GM19468 (cell line): ENCODE data around the gene NAALADL2.

Source experiments
- ATAC-seq: cut with Tn5 transposase; IDR thresholded peaks from one replicate; pipeline ENCODE4 v1.9.1; 2021; ENCODE audit warnings: mild to moderate bottlenecking, moderate library complexity, moderate number of reproducible peaks; ENCODE audit not compliant: unreplicated experiment; ENCODE audit errors: extremely low read depth

The NAALADL2 gene

DNA sequence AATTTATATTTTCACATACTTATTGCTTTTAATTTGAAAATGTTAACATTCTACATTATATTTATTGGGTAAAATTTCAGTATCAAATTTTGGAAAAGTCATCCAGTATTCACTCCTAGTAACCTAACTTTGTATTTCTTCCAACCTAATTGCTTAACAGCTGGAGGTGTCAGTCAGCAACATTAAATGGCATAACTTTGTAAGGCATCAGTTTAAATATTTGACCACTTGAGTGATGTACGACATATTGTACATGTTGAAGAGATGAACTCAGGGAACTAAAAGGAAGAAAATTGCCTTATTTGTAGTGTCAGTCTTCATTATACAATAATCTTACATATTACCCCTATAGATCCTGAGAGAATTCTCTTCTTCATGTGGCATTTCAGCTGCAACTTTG, 326.8 kb downstream of the NAALADL2 start:
- no peak for ATAC-seq

GRCh38 chr3:175186511-175186910, 327.4 kb downstream of the NAALADL2 start:
- ATAC-seq, result no peak

DNA sequence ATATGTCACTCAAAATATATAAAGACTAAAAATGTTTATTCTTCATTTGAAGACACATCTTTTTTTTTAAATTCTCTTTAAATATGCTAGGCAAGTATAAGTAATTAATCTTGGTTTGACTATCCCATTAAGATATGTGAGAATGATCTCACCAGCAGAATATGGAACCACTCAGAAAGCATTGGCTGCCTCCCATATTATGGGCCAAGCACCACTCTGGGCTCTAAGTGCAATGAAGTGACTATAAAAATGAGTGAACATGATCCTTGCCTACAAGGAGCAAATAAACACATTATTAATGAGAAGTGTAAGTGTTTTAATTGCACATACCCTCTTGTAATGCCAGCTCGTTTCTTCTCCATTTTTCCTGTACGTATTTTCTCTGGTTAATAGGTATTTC, 328.5 kb downstream of the NAALADL2 start:
- no peak for ATAC-seq

DNA sequence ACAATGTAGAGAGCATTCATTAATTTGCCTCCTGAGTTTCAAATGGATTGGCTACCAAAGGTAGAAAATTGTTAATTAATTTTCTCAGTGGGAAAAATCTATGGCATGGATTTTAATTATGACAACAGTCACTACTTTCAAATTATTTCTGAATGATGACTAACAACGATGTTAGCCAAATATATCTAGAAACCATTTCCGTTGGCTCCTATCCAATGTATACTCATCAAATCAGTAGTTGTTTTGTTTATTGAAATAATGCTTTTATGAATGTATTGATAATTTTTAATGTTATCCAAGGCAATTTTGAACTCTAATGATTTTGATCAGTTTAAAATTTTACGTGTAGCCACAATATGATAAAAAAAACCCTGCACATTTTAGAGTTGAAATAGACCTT, 333.4 kb downstream of the NAALADL2 start:
- ATAC-seq, result no peak

DNA sequence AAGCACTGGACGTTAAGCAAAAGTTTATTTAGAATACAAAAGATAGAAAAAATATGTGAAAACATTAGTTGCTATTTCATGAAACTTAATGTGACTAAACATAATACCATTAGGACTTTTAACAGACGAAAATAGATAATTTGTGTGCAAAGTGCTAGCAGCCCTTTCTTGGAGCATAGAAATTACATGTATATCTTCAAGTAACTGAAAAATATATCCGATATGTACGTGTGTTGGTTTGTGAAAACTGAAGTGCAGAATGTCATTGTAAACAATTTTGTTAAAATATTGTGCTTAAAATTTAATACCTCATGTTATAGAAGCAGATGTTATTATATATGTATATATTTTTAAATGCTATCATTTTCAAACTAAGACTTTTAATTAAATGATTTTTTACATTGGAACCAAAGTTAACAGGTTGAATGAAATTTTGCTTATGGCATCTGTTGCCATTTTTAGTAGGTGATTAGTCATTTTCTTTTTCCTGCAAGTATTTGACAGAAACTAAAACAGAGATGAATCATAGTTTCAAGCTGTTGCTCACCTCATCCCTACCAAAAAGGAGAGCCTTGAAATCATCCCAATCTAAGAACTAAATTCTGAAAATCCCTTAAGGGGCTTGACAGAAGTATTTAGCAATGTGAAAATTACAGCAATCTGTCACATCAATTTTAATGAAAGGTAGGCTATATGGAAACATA, 334.8 kb downstream of the NAALADL2 start:
- no peak for ATAC-seq

- no peak for ATAC-seq
Measured at GRCh38 chr3:175198991-175199783, 340.1 kb downstream of the NAALADL2 start.

GRCh38 chr3:175199961-175200360, 340.8 kb downstream of the NAALADL2 start:
- ATAC-seq, result no peak

GRCh38 chr3:175200391-175201095, 341.4 kb downstream of the NAALADL2 start:
- ATAC-seq, result no peak

DNA sequence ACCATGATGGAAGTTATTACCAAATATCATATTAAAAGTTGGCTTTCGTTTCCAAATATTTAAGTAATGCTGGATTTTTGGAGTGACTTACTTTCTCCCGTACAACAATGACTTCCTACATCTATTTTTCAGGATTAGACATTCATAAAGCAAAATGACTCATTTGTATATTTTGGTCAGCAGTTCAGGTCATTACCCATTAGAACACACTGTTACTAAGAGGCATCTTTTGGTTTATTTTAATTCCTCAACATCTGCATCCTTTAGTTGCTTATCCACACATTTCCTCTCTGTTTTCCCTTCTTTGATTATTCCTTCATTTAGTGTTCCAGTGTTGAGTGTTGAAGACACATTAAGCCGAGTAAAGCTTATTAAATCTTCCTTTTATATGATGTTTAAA, 348.2 kb downstream of the NAALADL2 start:
- ATAC-seq, result no peak

DNA sequence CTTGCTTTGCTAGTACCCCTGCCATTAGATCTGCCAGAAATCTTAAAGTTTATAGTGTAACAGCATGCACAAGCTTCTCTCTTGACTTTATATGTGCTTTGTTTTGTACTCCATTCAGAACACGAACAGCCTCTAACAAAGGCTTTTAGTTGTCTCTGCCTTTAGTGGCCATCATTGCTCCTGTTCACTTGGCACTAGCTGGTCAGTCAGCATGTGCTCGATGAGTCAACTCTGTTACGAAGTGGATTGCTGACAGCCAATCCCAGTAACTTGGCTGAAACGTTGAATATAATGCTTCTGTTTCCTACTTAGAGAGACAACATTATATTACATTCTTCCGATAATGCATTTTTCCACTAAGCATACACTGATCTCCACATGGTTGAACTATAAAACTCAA, 349.2 kb downstream of the NAALADL2 start:
- no peak for ATAC-seq

- no peak for ATAC-seq
Measured at GRCh38 chr3:175211466-175211865, 352.3 kb downstream of the NAALADL2 start.

GRCh38 chr3:175212896-175213295, 353.8 kb downstream of the NAALADL2 start:
- ATAC-seq, result no peak

GRCh38 chr3:175214216-175214615, 355.1 kb downstream of the NAALADL2 start:
- ATAC-seq, result no peak

DNA sequence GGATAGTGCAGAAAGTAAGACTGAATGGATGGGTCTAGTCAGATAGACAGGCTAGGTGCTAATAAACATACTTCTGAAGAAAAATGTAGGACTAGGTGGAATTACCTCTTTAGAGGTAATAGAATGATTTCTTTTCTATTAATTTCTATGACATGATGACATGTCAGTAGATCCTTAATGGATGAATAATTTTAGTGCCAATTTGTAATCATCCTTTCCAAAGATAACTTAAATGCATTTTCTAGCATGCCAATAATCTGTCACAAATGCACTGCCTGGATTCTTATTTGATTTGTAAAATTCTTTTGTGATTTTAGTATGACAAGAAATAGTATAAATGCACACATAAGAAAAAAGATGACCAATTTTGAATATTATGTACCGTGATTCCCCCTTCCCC, 356.7 kb downstream of the NAALADL2 start:
- no peak for ATAC-seq

- no peak for ATAC-seq
Measured at GRCh38 chr3:175222356-175222755, 363.2 kb downstream of the NAALADL2 start.

DNA sequence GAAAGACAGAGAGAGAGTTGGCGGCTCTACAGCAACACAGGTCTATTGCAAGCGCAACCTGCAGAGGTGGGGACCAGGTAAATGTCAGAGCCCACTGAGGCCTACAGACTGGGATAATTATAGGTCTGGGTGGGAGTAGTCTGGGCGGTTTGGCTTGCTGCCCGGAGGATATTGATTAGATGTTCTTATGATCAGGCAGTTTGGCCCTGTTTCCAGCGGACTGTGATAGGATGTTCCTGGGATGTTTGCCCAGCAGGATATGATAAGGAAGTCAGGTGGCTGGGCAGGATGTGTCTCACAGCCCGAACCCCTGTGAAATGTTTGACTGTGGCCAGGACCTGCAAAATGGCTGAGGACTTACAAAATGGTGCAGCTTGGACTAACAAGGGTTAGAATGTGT, 364.9 kb downstream of the NAALADL2 start:
- ATAC-seq, result no peak

DNA sequence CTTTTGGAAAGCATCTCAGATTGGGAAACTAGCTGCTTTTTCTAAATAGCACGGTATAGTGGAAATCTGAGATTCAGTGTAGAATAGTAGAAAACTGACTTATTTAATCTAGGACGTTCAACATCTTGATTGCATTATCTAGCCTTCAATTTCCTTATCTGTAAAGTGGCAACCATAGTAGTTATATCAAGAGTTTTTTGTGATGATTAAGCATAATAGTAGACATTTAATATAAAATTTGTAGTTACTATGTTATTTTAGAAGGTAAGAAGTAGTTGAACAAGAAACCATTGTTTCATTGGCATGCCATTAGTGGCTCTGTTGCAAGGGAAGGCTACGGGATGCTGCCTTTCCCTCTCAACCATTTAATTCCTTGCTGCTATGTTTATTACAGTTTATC, 367.3 kb downstream of the NAALADL2 start:
- no peak for ATAC-seq

- ATAC-seq, result no peak
Measured at GRCh38 chr3:175227126-175227525, 368.0 kb downstream of the NAALADL2 start.

DNA sequence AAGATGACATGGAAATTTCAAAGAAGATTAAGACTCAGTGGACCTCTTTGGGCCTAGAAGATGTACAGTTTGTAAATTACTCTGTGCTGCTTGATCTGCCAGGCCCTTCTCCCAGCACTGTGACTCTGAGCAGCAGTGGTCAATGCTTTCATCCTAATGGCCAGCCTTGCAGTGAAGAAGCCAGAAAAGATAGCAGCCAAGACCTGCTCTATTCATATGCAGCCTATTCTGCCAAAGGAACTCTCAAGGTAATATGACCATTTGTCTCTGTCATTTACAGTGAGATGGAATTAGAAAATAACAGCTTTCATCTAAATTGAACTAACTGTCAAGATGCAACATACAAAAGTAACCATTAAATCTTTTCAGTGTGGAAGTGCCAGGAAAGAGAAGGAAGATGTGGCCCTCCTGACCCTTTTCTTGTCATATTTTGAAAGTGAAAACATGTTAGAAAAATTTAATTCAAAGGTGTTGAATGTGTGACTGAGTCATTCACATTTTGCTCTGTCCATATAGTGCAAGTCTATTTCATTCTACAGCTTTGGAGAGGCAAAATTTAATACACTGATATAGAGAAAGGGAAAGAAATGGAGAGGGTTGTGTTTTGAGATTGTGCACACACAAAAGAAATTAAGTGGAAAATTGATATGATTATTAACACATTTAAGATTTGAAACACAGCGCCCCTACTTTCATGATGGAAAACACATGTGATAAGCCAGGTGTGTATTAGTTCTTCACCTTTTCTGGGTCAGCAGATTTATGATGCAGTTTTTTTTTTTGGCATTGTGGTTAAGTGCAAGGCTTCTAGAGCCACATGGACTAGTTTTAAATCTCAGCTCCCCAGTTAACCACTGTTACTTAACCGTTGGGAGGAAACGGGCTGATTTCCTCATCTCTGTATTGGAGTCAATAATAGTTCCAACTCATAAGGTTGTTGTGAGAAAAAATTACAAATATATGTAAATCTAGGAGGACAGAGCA, 375.1 kb downstream of the NAALADL2 start:
- no peak for ATAC-seq

DNA sequence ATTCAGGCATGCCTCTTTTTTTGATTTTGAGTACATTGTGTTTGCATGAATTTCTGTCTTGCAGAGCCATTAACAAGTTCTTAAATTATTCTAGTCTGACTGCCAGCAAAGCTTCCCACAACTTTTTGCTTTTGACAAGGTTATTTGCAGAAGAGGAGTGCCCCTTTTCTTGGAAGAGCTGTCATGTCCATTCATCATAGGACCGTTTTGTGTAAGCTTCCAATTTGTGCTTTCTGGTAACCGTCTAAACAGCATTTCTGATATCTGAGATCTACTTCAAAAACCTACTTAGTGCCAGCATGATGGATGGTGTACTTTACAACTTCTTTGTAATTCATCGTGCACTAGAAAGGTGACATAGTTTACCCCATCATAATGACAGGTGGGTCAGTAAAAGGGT, 379.7 kb downstream of the NAALADL2 start:
- no peak for ATAC-seq
